Measurements from ENCODE around the gene ARHGAP15.

The ARHGAP15 gene

GRCh38 chr2:143688815-143689214, 559.6 kb downstream of the ARHGAP15 start:
- no peak for TF ChIP-seq CTCF (IDR thresholded peaks at IDR 0.05)
- no peaks in the 10 kb centered on the region for H3K27me3 ChIP-seq
- peaks cover 38 to 60% of the 10 kb centered on the region in 2 experiments for H3K4me1 ChIP-seq (ENCODE audit: control insufficient read depth in 1 of 2, insufficient read depth in 1 of 2, low read depth in 1 of 2, low read length in 1 of 2)
- H3K4me3 ChIP-seq (ENCODE audit: low read depth in 1 of 2, low read length in 1 of 2), result no peak overlapping the region
- H3K9me3 ChIP-seq, result no peaks in the 10 kb centered on the region
- no peaks in the 10 kb centered on the region for H3K36me3 ChIP-seq
- no peak overlapping the region for H3K27ac ChIP-seq

- no peak overlapping the region for H3K27ac ChIP-seq
- H3K4me1 ChIP-seq (ENCODE audit: control insufficient read depth in 1 of 2, insufficient read depth in 1 of 2, low read depth in 1 of 2, low read length in 1 of 2), result peaks cover 46 to 67% of the 10 kb centered on the region in 2 experiments
- H3K4me3 ChIP-seq (ENCODE audit: low read depth in 1 of 2, low read length in 1 of 2), result no peak overlapping the region
- no peaks in the 10 kb centered on the region for H3K27me3 ChIP-seq
- TF ChIP-seq CTCF (IDR thresholded peaks at IDR 0.05), result no peak
- no peaks in the 10 kb centered on the region for H3K9me3 ChIP-seq
- no peaks in the 10 kb centered on the region for H3K36me3 ChIP-seq
Measured at GRCh38 chr2:143689541-143689940, 560.3 kb downstream of the ARHGAP15 start.

GRCh38 chr2:143690235-143690634, 561.0 kb downstream of the ARHGAP15 start:
- Histone ChIP-seq H3K36me3 (no peaks in the 10 kb centered on the region), H3K27me3 (no peaks in the 10 kb centered on the region), H3K9me3 (no peaks in the 10 kb centered on the region), H3K4me1 (ENCODE audit: control insufficient read depth in 1 of 2, insufficient read depth in 1 of 2, low read depth in 1 of 2, low read length in 1 of 2) (peaks cover 52 to 74% of the 10 kb centered on the region in 2 experiments), H3K4me3 (ENCODE audit: low read depth in 1 of 2, low read length in 1 of 2) (no peak overlapping the region), H3K27ac (peak overlapping the region; percentile 76)
- TF ChIP-seq CTCF (IDR thresholded peaks at IDR 0.05), result no peak

GRCh38 chr2:143691121-143691520, 561.9 kb downstream of the ARHGAP15 start:
- Histone ChIP-seq H3K4me1 (ENCODE audit: control insufficient read depth in 1 of 2, insufficient read depth in 1 of 2, low read depth in 1 of 2, low read length in 1 of 2) (peaks cover 54 to 80% of the 10 kb centered on the region in 2 experiments), H3K9me3 (no peaks in the 10 kb centered on the region), H3K27ac (peak overlapping the region; percentile 76), H3K27me3 (no peaks in the 10 kb centered on the region), H3K4me3 (ENCODE audit: low read depth in 1 of 2, low read length in 1 of 2) (no peak overlapping the region), H3K36me3 (no peaks in the 10 kb centered on the region)
- TF ChIP-seq CTCF (IDR thresholded peaks at IDR 0.05), result no peak

GRCh38 chr2:143692162-143692561, 562.9 kb downstream of the ARHGAP15 start:
- H3K4me3 ChIP-seq (ENCODE audit: low read depth in 1 of 2, low read length in 1 of 2), result no peak overlapping the region
- TF ChIP-seq CTCF (IDR thresholded peaks at IDR 0.05), result no peak
- H3K9me3 ChIP-seq, result no peaks in the 10 kb centered on the region
- H3K36me3 ChIP-seq, result no peaks in the 10 kb centered on the region
- no peaks in the 10 kb centered on the region for H3K27me3 ChIP-seq
- peak overlapping the region; percentile 76 for H3K27ac ChIP-seq
- peaks cover 56 to 82% of the 10 kb centered on the region in 2 experiments for H3K4me1 ChIP-seq (ENCODE audit: control insufficient read depth in 1 of 2, insufficient read depth in 1 of 2, low read depth in 1 of 2, low read length in 1 of 2)

- H3K27ac ChIP-seq, result peak overlapping the region; percentile 76
- H3K27me3 ChIP-seq, result no peaks in the 10 kb centered on the region
- no peak for TF ChIP-seq CTCF (IDR thresholded peaks at IDR 0.05)
- H3K36me3 ChIP-seq, result no peaks in the 10 kb centered on the region
- H3K4me1 ChIP-seq (ENCODE audit: control insufficient read depth in 1 of 2, insufficient read depth in 1 of 2, low read depth in 1 of 2, low read length in 1 of 2), result peaks cover 56 to 78% of the 10 kb centered on the region in 2 experiments
- H3K4me3 ChIP-seq (ENCODE audit: low read depth in 1 of 2, low read length in 1 of 2), result no peak overlapping the region
- no peaks in the 10 kb centered on the region for H3K9me3 ChIP-seq
Measured at GRCh38 chr2:143692967-143693366, 563.7 kb downstream of the ARHGAP15 start.

Measured in neutrophil (primary cell).